Kidney capillary endothelial cell (primary cell): ENCODE results near the gene DIAPH1.
A peak's percentile ranks its signal among the peaks of the same experiment; 100 is the strongest.
"Not testable (repeated sequence)": the region's sequence is repeated elsewhere in the genome, so short reads cannot be mapped to it uniquely, and the experiment has no call there.

Source experiments
- DNase-seq: peaks from one replicate; pipeline ENCODE4 v3.0.0-alpha.2; 2018; ENCODE audit warnings: low spot score

The DIAPH1 gene

DNA sequence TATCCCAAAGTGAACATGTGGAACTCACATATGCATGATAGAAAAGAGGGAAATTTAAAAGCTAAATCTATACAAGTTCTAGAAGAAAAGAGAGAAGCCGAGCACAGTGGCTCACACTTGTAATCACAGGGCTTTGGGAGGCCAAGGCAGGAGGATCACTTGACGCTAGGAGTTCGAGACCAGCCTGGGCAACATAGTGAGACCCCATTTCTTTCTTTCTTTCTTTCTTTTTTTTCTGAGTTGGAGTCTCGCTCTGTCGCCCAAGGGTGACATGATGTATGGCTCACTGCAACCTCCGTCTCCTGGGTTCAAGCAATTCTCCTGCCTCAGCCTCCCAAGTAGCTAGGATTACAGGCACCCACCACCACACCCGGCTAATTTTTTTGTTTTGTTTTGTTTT lies 8.9 kb downstream of the DIAPH1 start:
- DNase-seq, result not testable (repeated sequence)

DNA sequence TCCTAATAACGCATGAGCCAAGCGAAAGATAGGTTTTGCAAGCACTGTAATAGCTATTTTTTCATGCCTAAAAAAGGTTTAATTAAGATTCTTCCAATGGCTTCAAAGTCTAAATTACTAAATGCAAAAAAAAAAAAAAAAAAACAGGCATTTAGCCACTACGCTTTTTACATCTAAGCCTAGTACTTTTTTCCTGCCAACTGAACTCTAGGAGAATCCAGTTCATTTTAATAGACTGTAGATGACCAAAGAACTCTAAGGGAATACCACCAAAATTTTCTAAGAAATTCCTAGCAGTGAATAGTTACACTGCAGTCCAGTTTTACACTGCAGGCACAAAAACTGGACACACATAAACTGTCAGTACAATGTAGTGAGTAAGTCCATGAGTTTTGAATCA lies 9.8 kb downstream of the DIAPH1 start:
- DNase-seq, result no peak

DNA sequence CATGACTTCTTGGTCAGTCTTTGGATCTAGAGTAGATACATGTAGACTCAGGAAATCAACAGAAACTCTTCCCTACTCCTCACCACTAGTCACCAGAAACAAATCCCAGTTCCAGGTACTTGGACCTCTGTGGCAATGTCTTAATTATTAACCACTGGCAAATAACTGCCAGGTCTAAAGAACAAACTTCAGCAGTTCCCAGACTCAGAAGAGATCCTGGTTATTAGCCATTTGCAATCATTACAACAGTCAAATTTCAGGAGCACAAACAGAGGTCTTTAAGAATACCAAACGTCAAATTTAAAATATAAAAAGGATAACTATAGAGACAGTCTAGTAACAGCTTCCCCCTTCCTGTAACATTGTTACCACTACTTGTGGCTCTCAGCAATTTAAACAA lies 10.2 kb downstream of the DIAPH1 start:
- DNase-seq, result no peak

- no peak for DNase-seq
Measured at GRCh38 chr5:141608046-141608445, 10.8 kb downstream of the DIAPH1 start.

DNA sequence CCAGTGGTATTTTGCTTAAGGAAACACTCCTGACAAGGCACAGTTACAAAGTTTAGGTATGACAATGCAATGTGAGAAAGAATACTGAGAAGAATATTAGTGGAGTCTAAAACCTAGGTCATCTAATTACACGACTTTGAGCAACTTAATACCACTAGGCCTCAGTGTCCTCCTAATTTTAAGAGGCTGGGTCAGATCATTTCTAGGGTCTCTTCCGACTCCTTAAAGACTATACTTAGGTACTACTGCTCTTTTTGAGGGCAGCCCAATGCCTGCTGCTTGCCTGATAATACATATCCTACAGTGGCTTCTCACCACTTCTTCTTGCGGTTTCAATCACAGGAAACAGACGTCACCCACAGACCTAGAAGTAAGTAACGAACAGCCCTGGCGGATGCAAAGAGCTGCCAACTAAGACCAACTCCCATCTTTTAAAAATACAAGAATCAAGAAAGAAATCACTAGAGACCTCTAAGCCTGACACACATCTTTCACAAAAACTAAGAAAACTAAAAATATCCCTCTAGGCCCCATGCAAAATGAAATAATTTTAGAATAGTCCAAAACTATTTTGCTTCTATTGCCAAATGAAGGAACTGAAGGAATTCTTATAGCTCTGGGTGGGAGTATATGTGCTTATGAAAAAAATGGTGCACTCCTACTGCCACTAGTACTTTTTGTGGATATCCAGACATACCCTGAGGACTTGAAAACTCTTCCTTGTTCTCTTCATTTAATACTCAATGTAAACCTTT lies 13.1 kb downstream of the DIAPH1 start:
- peak; percentile 76 for DNase-seq

DNA sequence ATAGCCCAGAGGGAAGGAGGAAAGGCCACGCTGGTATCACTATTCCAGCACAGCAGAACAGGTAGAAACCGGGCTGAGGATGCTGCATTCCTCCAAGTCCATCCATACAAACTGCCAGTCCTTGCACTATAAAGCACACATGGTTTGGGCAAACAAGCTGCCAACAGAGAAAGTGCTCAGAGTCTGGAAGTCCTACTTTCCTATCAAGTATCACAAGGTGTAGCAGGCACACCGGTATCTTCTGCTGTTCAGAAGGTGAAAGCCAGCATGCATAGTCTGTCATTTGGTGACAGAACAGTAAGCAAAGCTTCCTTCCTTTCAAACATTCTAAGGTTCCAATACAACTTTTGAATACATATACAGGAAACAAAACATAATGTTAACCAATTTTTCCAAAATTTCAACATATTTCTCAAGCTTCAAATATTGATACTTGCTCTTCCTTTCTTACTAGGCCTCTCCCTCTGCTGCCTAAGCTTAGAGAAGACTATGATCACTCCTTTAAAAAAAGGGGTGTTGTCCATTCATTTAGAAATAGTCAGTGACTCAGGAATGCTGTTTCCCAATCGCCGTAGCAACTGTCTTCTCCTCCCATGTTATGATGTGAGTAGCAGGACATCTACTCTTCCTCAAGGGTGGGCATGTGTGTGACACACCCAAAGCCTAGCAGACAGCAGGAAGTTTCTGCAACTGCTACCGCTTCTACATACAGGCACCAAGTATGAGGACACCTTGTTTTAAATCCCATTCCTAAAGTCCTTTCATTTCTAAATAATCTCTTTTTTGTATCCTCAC lies 14.7 kb downstream of the DIAPH1 start:
- DNase-seq, result peak; percentile 83

DNA sequence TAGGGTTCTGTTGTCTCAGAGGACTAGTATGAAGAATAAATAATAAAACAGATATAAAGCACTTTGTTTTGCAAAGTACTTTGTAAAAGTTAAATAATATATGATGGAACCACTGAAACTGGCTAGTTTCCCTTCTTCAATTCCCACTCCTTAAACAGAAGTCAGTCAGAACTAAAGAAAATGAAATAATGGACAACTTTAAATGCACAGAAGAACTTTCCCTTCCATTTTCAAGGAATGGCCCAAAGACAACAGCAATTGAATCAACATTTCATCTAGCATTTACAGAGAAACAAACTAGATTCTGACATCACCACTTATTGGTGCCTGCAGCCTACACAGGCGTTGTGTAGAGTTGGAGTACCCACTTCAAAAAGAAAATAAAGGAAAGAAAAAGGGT lies 16.2 kb downstream of the DIAPH1 start:
- no peak for DNase-seq

DNA sequence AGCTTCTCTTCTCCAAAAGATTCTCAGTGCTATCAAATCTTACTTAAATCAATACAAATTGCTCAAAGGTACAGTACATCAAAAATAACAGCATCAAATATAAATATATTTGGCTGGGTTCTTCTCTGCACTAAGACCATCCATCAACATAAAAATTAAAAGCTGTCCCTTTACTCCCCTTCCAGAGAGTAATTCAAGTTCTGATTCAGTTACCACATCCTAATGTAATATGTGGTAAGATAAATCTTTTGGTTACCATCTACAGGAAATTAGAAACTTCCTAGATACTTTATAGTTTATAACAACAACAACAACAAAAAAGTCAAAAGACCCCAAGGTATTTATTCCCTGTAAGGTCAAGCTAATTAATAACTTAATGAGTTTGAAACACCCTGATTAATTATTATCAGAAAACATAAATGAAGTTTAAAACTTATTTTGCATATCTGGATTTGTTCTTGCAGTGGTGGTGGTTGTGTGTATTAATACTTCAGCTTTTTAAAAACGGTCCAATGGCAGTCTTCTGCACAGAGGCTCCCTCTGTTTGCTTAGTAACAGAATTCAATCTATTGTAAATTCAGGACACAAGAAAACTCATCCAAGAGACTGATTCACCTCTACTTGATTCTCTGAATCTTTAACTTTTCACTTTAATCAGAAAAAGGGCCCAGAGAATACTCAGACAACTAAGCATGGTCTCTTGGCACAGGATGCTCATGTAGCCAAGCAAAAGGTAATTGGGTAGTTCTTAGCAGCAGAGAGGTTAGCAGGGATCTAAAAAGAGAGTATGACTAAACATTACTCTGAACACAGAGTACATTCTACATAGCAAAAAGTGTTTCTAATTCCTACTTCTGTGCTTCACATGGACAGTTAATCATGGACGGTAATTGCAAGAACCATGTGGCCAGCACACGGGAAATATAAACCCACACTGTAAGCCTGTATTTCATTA lies 20.1 kb downstream of the DIAPH1 start:
- no peak for DNase-seq

GRCh38 chr5:141597814-141598213 lies 21.0 kb downstream of the DIAPH1 start:
- no peak for DNase-seq

DNA sequence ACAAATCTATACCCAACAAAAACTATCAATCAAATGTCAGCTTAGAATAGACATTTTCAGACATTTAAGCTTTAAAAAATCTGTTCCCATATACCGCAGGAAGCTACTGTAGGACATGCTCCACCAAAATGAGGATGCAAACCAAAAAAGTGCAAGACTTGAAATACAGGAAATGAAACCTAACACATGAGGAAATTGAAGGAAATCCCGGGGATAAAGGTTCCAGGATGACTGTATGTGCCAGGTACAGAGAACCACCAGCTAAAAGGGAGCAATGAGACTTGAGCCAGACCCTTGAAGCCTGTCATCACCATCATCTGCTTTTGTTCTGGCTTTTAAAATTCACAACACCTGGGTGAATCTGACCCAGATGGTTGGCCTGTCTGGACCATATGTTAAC lies 21.4 kb downstream of the DIAPH1 start:
- no peak for DNase-seq

- DNase-seq, result no peak
Measured at GRCh38 chr5:141596867-141597266, 21.9 kb downstream of the DIAPH1 start.

DNA sequence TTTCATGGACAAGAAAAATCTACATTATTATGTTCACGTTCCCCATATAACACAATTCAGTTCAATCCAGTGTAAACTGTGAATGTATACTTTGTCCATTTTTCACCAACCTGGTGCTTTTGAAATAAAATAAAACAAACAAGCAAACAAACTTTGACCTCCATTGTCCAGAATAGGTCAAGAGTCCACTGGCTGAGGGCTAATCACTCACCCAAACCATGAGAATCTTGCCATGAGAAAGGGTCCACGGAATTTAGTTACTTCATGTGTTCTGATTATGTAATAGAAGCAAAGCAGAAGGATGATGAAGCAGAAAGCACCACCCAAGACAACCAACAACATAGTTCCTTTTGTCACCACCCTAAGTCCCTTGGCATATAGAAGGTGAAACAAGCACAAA lies 28.7 kb downstream of the DIAPH1 start:
- no peak for DNase-seq

GRCh38 chr5:141586246-141586645 lies 32.6 kb downstream of the DIAPH1 start:
- no peak for DNase-seq

DNA sequence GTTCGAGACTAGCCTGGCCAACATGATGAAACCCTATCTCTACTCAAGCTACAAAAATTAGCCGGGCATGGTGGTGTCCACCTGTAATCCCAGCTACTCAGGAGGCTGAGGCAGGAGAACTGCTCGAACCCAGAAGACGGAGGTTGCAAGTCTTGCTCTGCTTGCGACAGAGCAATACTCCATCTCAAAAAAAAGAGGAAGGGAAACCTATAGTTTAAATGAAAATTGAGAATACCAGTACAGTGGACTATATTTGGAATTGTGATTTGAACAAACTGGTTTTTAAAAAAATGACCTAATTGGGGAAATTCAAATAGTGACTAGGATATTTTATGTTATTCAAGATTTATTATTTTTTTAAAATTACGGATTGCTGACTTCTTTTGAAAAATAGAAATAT lies 33.2 kb downstream of the DIAPH1 start:
- DNase-seq, result no peak

DNA sequence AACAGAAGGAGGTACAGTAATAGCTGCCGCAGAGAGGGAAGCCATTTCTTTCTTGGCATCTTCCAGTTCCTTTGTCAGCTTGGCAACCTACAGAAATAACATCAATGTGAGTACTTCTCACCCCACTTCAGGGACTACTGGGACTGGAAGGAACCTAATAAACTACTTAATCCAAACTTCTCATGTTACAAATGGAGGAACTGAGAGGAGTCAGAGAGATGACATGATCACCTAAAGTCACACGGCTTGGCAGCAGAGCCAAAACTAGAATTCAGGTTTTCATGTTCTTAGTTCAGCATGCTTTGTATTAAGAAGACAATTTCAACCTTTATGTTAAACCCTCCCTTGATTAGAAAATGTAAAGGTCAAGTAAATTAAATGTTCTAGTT lies 44.7 kb downstream of the DIAPH1 start:
- no peak for DNase-seq

DNA sequence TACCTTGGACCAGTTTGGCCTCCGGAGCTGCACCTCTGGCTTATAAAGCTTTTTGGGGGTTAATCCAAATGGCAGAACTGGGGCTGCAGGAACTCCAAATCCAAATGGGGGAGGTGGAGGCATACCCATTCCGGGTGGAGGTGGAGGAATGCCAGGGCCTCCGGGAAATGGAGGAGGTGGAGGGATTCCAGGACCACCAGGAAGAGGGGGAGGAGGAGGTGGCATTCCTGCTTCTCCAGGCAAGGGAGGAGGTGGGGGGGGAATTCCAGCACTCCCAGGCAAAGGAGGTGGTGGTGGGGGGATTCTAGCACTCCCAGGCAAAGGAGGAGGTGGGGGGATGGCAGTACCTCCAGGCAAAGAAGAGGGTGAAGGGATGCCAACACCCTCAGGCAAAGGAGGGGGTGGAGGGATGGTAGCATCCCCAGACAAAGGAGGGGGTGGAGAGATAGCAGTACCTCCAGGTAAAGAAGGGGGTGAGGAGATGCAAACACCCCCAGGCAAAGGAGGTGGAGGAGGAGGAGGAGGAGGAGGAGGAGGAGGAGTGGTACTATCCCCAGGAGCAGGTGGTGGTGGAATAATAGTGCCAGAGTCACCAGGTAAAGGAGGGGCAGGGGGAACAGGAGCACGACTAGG lies 45.2 kb downstream of the DIAPH1 start:
- no peak for DNase-seq

- no peak for DNase-seq
Measured at GRCh38 chr5:141570655-141571054, 48.1 kb downstream of the DIAPH1 start.

DNA sequence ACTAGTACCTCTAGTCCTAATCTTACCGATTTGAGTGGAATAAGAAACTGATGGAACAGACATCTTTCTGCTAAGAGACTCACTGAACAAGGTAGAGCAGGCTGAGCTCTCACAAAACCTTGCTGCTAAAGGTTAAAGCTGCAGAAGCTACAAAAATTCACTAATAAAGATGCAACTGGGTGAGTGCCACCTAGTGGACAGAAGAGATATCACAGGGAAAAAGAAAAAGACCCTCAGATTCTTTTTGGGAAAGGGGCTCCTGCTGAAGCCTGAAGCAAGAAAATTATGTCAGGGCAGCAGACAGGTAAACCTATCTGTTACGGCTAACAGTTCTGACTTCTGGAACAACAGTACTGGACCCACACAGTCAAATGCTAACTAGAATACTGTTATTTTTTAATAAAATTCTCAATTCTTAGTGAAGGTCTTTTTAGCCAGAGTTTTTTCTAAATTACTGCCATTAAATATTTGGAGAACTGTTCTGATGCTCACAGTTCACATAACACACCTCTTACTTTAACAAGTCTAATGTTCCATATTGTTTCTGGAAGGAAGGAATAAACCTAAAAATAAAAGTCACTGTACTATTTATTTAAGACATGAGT lies 51.2 kb downstream of the DIAPH1 start:
- peak; percentile 25 for DNase-seq

- DNase-seq, result peak; percentile 8
Measured at GRCh38 chr5:141565826-141566570, 52.8 kb downstream of the DIAPH1 start.

GRCh38 chr5:141564216-141564692 lies 54.5 kb downstream of the DIAPH1 start:
- peak; percentile 94 for DNase-seq
